Natural killer cell (primary cell): Measurements from ENCODE around the gene PLN. TPM values are rescaled to one million over a fixed set of nuclear protein-coding genes. Genes with fewer than 3 reads are reported as not detected.

Experiments
- ATAC-seq, 3 donors: fragments of 150-1000 bp in 2 of 3; fragments of 200-7000 bp in 1 of 3; cut with Tn5 transposase; 1 replicate in 1 of 3; 2 replicates in 2 of 3; pipeline ENCODE4 v1.10.0; 2021; ENCODE audit warnings: mild to moderate bottlenecking in 2 of 3, moderate library complexity in 2 of 3
- DNase-seq, 2 donors: peaks; one replicate each; pipeline versions ENCODE4 v3.0.0 to v3.0.0-alpha.2; 2013 to 2021; ENCODE audit warnings: mixed read lengths in 1 of 2
- H3K27ac ChIP-seq: one replicate; pipeline ENCODE4 v1.5.1; 2013; ENCODE audit warnings: mild to moderate bottlenecking, low read length
- H3K27me3 ChIP-seq: one replicate; pipeline ENCODE4 v1.6.1; 2013; ENCODE audit warnings: low read length; ENCODE audit not compliant: control insufficient read depth, insufficient read depth
- H3K36me3 ChIP-seq: one replicate; pipeline ENCODE4 v1.6.1; 2013; ENCODE audit warnings: low read length; ENCODE audit not compliant: control insufficient read depth, insufficient read depth
- H3K4me1 ChIP-seq: one replicate; pipeline ENCODE4 v1.6.1; 2013; ENCODE audit warnings: low read length; ENCODE audit not compliant: control insufficient read depth, insufficient read depth
- H3K4me3 ChIP-seq: one replicate; pipeline ENCODE4 v1.5.1; 2013; ENCODE audit warnings: low read length
- H3K9me3 ChIP-seq: one replicate; pipeline ENCODE4 v1.6.1; 2013; ENCODE audit warnings: low read length; ENCODE audit not compliant: control insufficient read depth, insufficient read depth
- H3K27ac Mint-ChIP-seq, 2 donors: one replicate each; pipeline ENCODE4 v1.8.0; 2022; ENCODE audit warnings: mild to moderate bottlenecking in 2 of 2, mixed read lengths in 2 of 2, moderate library complexity in 1 of 2
- H3K27me3 Mint-ChIP-seq, 2 donors: one replicate each; pipeline ENCODE4 v1.8.0; 2022; ENCODE audit warnings: low read depth in 2 of 2, mixed read lengths in 2 of 2
- H3K36me3 Mint-ChIP-seq: one replicate; pipeline ENCODE4 v1.8.0; 2022; ENCODE audit warnings: mixed read lengths
- H3K4me1 Mint-ChIP-seq, 2 donors: one replicate each; pipeline ENCODE4 v1.8.0; 2022; ENCODE audit warnings: mixed read lengths in 2 of 2
- H3K4me3 Mint-ChIP-seq: one replicate; pipeline ENCODE4 v1.8.0; 2022; ENCODE audit warnings: mild to moderate bottlenecking, moderate library complexity, mixed read lengths
- H3K9me3 Mint-ChIP-seq, 2 donors: one replicate each; pipeline ENCODE4 v1.8.0; 2022; ENCODE audit warnings: mixed read lengths in 2 of 2
- CTCF ChIP-seq: fragments of 200-600 bp; IDR thresholded peaks from one replicate; pipeline ENCODE4 v1.8.0; 2022; ENCODE audit warnings: antibody characterized with exemption
- WGBS: methylation state at CpG from one replicate; pipeline ENCODE4 v1.1.7; 2013; ENCODE audit warnings: missing lambda C conversion rate; ENCODE audit not compliant: insufficient coverage; 5-methylcytosine and 5-hydroxymethylcytosine counted together
- intact Hi-C: fragments of 100-400 bp; cut with micrococcal nuclease; formaldehyde crosslinking; loops from one replicate; pipeline ENCODE4 v1.14.2; 2022
- total RNA-seq, 4 donors: library from RNA; stranded (reverse); fragments of 120-200 nt in 1 of 4; gene quantifications; one replicate each; pipeline versions ENCODE4 v1.2.3 to v1.2.4, GENCODE V29; 2013 to 2022

Gene PLN
- total RNA-seq, 3 donors from 2014 or later (not counting 1 experiment from before 2014, with no cell fraction given) = not detected

GRCh38 chr6:118505656-118506055 lies 42.4 kb upstream of the PLN start:
- H3K36me3 Mint-ChIP-seq = peaks cover 13% of the 10 kb centered on the region

GRCh38 chr6:118506071-118506638 lies 41.9 kb upstream of the PLN start:
- Histone ChIP-seq H3K36me3 (peaks cover 6% of the 10 kb centered on the region), H3K4me3 (no peak overlapping the region), H3K9me3 (no peaks in the 10 kb centered on the region), H3K27ac (no peak overlapping the region), H3K4me1 (no peaks in the 10 kb centered on the region), H3K27me3 (no peaks in the 10 kb centered on the region)
- intact Hi-C loops = no loop called here
- ATAC-seq (no peak), DNase-seq (no peak)
- Mint-ChIP-seq H3K27ac (peak overlapping the region; percentile 2 to 59), H3K27me3 (no peaks in the 10 kb centered on the region), H3K4me1 (peaks cover 18 to 27% of the 10 kb centered on the region in 2 donors), H3K36me3 (peaks cover 8% of the 10 kb centered on the region), H3K9me3 (no peaks in the 10 kb centered on the region), H3K4me3 (no peak overlapping the region)
- 92% methylated on average over 4 of the region's 5 CpGs for WGBS
- TF ChIP-seq CTCF = no peak

More at GRCh38 chr6:118505656-118506055, 42.4 kb upstream of the PLN start:
- ATAC-seq = no peak
- no peak overlapping the region for H3K27ac ChIP-seq
- Mint-ChIP-seq H3K27ac (peak overlapping the region; percentile 2 to 59), H3K9me3 (no peaks in the 10 kb centered on the region), H3K4me3 (no peak overlapping the region), H3K27me3 (no peaks in the 10 kb centered on the region), H3K4me1 (peaks cover 23 to 32% of the 10 kb centered on the region in 2 donors)
- intact Hi-C loops = no loop called here
- no peaks in the 10 kb centered on the region for H3K9me3 ChIP-seq
- H3K36me3 ChIP-seq = peaks cover 5% of the 10 kb centered on the region
- TF ChIP-seq CTCF = no peak
- no peak for DNase-seq
- 80% methylated on average over 1 of the region's 2 CpGs for WGBS
- no peak overlapping the region for H3K4me3 ChIP-seq
- H3K27me3 ChIP-seq = no peaks in the 10 kb centered on the region
- no peaks in the 10 kb centered on the region for H3K4me1 ChIP-seq

- H3K4me1 ChIP-seq = no peaks in the 10 kb centered on the region
- intact Hi-C loops = no loop called here
- Mint-ChIP-seq H3K4me1 (peaks cover 22 to 29% of the 10 kb centered on the region in 2 donors), H3K27ac (peak overlapping the region in 1 of 2 donors; percentile 59), H3K9me3 (no peaks in the 10 kb centered on the region), H3K27me3 (no peaks in the 10 kb centered on the region), H3K4me3 (no peak overlapping the region), H3K36me3 (no peaks in the 10 kb centered on the region)
- no peak for ATAC-seq
- no peaks in the 10 kb centered on the region for H3K27me3 ChIP-seq
- WGBS = 100% methylated on average over 1 of the region's 1 CpG
- H3K4me3 ChIP-seq = no peak overlapping the region
- TF ChIP-seq CTCF = no peak
- H3K9me3 ChIP-seq = no peaks in the 10 kb centered on the region
- H3K36me3 ChIP-seq = peaks cover 2% of the 10 kb centered on the region
- no peak overlapping the region for H3K27ac ChIP-seq
- no peak for DNase-seq
These were observed 40.5 kb upstream of the PLN start for GRCh38 chr6:118507636-118508035.
